GM19467 (cell line): ENCODE measurements around the gene EFR3B.
"Not testable (repeated sequence)": the region's sequence is repeated elsewhere in the genome, so short reads cannot be mapped to it uniquely, and the experiment has no call there.

Experiments used
- ATAC-seq: cut with Tn5 transposase; IDR thresholded peaks from one replicate; pipeline ENCODE4 v1.9.1; 2021; ENCODE audit warnings: mild to moderate bottlenecking, moderate library complexity; ENCODE audit not compliant: unreplicated experiment

EFR3B gene

GRCh38 chr2:25146896-25147295, 105.0 kb downstream of the EFR3B start:
- no peak for ATAC-seq

GRCh38 chr2:25149646-25150045, 107.8 kb downstream of the EFR3B start:
- no peak for ATAC-seq

DNA sequence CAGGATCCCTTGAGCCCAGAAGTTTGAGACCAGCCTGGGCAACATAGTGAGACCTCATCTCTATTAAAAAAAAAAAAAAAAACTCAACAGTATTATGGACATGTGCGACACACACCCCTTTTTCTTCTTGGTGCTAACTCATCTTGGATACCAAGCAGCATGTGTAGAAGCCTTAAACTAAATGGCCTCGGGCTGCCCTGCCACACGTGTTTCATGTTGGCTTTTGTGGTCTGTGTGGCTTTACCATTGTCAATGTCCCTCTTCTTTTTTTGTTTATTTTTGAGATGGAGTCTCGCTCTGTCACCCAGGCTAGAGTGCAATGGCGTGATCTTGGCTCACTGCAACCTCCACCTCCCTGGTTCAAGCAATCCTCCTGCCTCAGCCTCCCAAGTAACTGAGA, 109.1 kb downstream of the EFR3B start:
- not testable (repeated sequence) for ATAC-seq

DNA sequence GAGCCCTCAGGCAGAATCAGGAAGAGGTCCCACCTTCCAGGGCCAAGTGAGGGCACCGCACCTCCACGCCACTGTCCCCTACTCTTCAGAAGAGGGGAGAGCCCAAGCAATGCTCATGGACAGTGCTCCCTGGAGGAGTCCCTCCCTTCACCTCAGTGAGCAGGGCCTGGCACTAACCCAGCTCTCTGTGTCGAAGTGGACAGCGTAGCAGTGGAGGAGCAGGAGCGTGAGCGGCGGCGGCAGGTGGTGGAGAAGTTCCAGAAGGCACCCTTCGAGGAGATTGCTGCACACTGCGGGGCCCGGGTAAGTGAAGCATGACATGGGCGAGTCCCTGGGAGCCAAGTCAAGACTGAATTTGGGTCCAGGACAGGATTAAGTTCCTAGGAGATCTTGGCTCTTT, 109.8 kb downstream of the EFR3B start:
- ATAC-seq, result no peak

GRCh38 chr2:25155401-25155800, 113.5 kb downstream of the EFR3B start:
- no peak for ATAC-seq

DNA sequence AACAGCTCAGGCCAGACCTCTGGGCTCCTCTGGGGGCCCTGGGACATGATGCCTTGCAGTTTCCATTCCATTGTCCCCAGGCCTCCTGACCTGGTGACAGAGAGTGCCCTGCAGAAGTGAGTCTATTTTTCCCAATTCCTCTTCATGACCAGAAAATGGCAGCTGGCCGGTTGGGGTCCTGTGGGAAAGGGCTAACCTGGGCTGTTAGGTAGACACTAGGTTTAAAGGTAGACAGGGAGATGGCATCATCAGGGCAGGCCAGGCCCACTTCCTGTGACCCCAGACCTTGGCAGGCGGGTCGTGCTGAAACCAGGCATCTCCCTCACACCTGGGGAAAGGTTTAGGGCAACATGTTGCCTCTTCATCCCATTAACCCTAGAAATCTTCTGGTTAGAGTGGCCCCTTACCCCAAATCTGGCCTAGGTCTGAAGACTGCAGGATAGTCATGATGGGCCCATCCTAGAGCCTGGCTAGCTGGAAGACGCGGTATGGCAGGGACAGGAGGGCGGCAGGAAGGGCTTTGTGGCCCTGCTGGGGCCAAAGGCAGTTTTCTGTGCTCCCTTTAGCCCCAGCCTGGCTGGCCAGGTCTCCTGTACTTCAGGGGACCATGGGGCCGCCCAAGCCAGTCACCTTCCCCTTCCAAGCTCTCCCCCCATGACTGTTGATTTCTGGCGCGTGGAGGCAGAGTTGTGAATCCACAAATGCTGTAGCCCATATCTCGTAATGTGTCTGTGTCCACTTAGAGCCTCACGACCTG, 116.4 kb downstream of the EFR3B start:
- ATAC-seq, result no peak

- no peak for ATAC-seq
Measured at GRCh38 chr2:25159949-25160348, 118.1 kb downstream of the EFR3B start.

DNA sequence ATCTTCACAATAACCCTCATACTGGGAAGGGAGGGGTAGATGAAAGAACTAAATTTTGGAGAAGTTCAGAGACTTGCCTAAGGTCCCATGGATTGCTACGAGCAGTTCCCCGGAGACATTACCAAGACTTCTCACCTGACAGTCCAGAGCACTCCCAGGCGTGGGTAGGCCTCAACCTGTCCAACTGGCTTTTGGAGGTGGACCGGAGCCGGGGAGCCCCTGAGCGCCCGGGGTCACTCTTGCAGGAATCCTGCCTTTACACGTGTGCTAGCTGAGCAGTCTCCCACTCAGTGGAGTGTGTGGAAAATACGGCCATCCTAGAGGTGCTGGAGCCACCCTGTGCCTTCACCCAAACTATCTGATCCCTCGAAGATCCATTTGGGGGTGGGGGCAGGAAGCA, 118.5 kb downstream of the EFR3B start:
- ATAC-seq, result no peak

DNA sequence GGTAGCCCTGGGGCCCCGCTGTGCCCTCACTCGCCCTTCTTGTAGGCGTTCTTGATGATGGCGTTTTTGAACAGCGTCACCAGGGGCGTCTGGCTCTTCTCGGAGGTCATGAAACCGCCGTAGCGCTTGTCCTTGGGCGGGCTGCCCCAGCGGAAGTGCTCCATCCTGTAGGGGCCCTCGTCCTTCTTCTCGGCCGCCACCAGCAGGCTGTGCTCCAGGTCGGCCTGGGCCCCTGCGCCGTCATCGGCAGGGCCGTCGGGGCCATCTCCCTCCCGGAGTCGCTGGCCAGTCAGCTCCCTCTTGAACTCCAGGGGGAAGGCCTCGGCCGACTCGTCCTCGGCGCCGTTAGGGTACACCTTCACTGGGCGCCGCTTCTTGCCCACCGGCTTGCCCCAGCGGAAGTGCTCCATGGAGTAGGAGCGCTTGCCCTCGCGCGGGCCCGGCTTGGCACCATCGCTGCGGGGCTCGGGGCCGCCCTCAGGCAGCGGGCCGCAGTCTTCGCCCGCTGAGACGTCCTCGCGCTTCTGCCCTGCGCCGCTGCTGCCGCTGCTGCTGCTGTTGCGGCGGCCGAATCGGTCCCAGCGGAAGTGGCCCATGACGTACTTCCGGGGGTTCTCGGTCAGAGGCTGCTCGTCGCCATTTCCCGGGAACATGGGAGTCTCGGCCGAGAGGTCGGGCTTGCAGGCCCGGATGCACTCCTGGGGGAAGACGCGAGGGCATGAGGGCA, 119.3 kb downstream of the EFR3B start:
- no peak for ATAC-seq

- not testable (repeated sequence) for ATAC-seq
Measured at GRCh38 chr2:25162061-25162460, 120.2 kb downstream of the EFR3B start.

GRCh38 chr2:25164561-25164960, 122.7 kb downstream of the EFR3B start:
- ATAC-seq, result no peak

- peak; percentile 75 for ATAC-seq
Measured at GRCh38 chr2:25165992-25166875, 124.4 kb downstream of the EFR3B start.

GRCh38 chr2:25168256-25169072, 126.6 kb downstream of the EFR3B start, which contains the start of gene POMC:
TSS of gene POMC (minus strand) at chr2:25168580. CDS start at chr2:25164772, 3,808 bp downstream.
- ATAC-seq, result no peak

DNA sequence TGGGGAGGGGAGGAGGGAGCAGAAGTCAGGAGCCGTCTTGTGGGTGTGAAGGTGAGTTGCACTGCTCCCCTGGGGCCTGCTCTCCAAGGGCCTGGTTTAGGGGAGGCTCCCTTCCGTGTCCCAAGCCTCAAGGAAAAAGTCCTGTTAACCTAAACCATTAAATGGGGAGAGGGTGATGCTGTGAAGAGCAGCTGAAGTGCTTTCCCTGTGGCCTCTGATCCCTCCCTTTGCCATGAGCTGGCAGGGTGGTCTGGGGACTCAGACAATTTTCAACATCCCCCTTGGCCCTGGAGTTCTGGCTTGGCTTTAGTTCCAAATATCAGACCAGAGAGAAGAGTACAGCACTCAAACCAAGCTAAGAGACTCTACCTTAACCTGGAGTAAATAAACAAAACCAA, 127.2 kb downstream of the EFR3B start:
- ATAC-seq, result no peak

DNA sequence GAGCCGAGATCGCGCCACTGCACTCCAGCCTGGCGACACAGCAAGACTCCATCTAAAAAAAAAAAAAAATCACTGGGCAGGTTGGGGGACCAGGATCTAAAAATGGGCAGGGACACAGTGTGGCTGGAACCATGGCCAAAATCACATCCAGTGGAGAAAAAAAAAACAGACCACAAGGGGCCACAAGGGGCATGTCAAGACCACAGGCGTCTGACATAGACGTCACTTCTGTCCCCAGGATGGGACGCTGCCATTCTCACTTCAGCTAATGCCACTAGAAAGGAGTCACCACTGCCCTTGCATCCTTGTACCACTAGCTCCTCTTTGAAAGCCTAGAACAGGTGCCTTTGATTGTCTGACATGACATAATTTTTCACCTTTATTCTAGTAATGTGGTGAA, 129.0 kb downstream of the EFR3B start:
- no peak for ATAC-seq

GRCh38 chr2:25173719-25174118, 131.8 kb downstream of the EFR3B start:
- no peak for ATAC-seq

GRCh38 chr2:25174192-25174861, 132.5 kb downstream of the EFR3B start:
- no peak for ATAC-seq

DNA sequence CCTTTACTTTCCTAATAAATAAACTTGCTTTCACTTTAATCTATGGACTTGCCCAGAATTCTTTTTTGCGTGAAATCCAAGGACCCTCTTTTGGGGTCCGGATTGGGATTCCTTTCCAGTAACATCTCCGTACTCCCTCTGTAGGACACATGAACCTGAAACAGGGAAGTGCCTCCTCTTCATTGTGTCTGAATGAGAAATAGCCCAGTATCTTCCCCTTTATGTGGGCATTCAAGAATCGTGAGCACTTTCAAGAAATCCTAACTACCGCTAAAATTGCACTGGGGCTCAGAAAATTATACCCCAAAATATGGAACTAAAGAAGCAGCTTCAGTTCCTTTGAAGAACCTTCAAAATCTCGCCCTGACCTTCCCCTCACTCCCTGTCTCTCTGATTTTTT, 134.3 kb downstream of the EFR3B start:
- ATAC-seq, result no peak

DNA sequence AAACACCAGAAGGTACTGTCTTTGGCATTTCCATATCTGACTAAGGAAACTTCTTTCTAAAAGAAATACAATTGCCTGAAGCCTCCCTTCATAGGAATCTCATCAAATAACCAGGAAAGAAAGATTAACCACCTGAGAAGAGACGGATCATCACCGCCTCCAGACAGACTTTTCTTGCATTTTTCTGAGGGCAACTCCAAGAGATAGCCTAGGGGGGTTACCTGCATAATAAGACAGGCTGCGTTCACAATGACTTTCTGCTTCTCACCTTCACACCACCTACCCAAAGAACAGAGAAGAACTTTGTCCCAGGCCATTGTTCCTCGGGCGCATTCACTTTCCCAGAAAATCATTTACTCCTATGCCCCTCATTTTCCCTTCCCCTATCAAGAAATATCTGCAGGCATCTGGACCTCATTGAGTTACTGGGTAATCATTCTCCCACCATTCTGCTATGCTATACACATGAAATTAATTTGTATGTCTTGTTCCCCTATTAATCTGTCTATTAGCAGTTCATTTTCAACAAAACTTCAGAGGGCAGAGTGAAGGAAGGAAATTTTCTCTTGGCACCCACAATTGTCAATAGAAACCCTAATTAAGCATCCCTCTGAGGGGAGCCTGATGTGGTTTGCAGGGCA, 134.8 kb downstream of the EFR3B start:
- ATAC-seq, result no peak
